Activated naive CD8-positive, alpha-beta T cell treated with anti-CD3 and anti-CD28 coated beads, Interleukin-2, amount 50 U/mL, for 16 hours (primary cell): ENCODE measurements around the gene SLC66A1.

Experiments used
- DNase-seq: peaks from one replicate; pipeline ENCODE4 v3.0.0-alpha.2; 2020; ENCODE audit warnings: low read depth, low spot score

The SLC66A1 gene

DNA sequence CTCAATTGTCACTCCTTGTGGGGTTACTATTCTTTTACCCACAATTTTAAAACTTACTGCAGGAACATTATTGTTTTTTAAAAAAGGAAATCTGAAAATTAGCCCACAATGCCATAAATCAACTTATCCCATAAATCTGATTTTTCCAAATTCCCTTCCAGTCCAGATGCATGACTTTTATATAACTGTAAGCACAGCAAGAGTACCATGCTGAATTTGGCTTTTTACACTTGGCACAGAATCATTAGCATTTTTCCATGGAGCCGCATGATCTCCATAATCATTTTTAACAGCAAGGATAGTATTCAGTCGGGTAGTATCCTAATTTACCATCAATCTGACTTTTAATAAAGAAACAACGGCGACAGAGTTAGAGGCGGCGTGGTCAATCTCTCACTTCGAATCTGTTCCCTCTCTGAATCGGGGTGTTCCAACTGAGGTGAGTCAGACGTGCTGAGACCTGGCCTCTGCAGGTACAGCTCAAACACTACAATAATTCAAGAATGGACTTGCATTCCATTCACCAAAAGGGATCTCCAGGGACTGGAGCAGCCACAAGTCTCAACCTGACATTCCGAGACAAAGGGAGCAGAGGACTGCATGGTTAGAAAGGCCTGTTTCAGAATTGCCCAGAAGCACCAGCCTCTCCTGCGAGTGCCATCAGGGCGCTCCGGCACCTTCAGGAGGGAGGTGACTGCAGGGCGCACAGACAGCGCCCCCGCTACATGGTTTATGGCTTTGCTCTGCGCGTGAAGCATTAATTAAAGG, 48.9 kb downstream of the SLC66A1 start:
- DNase-seq: no peak

DNA sequence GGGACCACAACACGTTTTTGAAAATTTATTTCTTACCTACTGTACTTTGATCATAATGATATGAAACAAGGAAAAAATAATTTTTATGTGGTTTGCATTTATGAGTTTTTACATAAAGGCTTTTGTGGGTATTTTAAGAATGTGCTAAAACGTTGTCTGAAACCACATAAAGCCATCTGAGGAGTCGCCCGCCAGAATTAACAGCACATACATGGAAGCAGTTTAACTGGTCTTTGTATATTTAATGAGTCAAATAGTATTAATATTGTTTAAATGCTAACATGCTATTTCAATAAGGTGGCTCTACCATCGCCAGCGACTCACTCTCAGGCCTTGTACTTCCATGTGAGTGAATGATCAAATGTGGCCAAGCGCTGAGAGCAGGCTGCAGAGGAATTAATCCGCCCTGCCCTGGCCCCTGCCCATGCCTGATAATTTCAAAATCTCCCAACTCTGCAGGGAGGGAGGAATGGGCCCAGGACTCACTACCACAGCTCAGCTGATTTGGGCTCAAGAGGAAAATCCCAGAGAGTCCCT, 49.6 kb downstream of the SLC66A1 start:
- DNase-seq: no peak

DNA sequence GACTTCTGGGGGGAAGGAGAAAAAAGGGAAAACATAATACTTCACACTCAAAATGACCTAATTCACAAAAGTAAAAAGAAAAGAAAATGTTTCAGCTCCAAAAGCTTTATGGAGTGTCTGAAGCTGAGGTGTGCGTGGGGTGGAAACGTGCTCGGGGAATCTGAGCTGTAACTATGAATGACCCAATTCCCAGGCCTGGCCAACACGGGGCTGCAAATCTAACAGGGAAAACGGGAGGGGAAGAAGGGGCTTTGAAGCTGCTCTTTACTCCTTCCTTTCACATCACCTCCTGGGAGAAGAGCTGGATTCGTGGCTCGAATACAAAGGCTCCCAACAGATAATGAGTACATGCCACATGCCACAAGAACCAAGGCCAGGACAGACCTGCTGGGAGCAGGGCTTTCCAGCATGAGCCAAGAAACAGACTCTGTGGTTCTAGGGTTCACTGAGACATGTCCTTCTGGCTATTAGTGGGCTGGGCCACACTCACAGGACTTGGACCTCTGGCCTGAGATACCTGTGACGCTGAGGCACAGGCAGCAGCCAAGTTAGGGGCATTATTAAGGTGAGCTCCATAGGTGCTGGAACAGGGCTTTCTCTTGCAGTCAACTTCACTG, 51.5 kb downstream of the SLC66A1 start:
- DNase-seq: no peak

DNA sequence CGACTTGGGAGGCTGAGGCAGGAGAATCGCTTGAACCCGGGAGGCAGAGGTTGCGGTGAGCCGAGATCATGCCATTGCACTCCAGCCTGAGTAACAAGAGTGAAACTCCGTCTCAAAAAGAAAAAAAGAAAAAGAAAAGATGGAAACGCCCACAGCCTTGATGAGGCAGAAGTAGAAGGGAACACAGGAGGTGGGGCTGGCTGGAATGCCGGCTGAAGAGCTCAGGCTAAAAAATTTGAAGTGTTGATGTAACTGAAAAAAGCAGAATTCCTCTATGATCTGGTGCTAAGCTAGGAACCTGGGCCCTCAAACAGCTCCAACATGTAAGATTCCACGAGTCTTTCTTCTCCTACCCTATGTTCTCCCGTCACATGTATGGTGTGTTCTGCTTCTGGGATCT, 53.6 kb downstream of the SLC66A1 start:
- no peak for DNase-seq

DNA sequence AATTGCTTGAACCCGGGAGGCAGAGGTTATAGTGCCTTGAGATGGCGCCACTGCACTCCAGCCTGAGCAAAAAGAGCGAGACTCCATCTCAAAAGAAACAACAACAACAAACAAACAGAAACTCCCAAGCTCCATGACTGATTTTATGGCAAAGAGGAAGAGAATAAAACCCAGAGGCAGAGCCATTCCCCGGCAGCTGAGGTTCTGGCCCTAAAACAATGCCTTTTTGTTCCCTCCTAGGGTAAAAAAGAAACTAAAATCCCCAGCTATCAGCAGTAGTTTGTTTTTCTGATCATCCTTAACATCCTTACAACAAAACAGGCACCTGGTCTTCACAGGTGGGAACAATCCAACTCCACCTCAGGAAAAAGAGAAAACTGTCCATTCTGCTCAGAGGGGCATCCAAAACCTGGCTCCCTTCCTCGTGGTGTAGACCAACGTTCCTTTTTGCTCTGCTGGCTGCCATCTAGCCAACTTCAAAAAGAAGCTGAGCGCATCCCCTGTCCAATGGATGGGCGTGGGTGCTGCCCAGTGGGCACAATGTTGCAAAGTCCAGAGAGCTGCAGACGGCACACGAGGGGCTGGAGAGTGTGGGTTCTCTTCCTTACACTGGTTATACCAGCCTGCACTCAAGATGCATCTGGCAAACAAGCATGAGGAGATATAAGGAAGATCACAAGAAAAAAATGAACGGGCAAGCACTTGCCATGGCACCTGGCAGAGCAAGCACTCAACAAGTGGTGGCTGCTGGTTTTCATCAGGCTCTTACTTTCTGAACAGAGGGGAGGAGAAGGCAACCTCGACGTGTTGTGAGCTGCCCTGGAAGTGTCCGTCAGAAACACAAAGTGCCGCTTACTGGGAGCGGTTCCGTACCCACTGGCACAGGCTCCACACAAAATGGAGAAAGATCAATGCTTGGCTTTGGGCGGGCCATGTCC, 54.7 kb downstream of the SLC66A1 start:
- DNase-seq: no peak

DNA sequence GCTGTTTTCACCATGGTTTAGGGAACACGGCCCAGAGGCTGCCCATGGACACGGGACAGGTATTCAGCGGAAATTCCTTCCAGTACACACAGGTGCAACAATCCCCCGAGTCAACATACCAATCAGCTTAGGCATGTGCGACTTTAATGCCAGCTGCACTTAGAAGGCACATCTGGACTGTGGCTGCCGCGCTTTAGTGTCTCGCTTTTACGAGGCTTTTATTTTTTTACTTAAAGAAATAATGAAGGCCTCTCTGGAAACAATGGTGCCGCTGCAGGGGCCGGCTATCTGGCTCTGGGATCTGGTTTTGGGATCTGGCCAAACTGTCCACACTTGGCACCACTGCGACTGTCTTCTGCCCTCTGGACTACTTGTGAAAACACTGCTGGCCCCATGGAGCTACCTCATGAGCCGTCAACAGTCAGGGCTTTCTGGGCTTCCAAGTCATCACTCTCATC, 55.5 kb downstream of the SLC66A1 start:
- DNase-seq: no peak

DNA sequence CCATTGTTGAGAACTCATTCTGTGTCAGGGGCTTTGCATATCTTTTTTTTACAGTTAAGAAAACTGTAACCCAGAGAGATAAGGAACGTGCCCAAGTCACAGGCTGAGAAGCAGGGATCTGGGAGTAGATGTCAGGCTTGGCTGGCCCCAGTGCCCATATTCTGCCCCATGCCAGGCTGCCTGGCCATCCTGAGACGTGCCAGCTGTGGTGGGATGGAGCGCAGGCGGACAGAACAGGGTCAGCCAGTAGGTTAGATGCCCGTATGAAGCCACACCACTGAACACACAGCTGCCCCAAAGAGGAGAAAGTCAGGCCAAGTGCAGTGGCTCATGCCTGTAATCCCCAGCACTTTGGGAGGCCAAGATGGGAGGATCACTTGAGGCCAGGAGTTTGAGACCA, 55.9 kb downstream of the SLC66A1 start:
- no peak for DNase-seq

DNA sequence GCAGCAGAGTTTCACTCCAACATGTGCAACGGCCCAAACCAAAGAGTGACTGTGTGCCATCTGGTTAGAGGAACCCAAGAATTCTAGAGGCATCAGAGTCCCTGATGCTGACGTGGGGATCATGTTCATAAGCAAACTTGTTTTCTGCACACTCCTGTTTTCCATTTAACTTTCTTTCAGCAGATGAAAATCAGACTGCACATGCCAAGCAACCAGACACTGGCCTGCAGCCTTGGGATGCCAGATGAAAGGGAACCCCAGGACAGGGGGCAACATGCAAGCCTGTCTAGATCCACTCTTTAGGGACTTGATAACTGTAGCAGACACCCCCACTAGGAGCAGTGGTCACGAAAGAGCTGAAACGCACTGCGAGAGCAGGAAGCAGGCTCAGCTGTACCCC, 56.8 kb downstream of the SLC66A1 start:
- DNase-seq: no peak

DNA sequence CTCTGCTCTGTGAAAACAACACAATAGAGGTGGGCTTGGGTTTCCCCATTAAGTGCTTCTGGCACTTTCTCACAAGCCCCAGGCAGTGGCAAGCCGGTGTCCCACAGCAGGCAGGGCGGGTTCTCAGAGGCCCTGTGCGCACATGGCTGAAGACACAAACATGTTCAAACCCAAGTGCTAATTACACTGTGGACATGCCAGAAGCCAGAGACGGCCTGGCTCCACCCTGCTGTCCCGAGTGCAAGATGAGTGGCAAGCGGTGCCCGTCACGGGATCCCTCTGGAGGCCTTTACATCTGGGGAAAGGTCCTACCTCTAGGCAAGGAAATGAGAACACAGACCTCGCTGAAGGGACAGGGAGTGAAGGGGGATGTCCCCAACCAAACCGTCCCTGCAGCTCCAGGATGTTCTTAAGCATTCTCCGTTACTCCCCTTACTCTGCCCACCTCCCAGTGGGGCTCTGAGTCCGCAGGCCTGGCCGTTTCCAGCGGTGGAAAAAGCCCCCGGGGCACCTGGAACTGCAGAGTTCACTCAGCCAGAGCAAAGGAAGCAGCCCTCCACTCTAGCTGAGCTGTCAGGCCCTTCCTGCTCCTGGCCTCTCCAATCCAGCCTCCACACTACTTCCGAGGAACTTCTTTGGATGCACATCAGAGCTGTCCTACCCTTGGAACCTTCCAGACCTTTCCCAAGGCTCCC, 57.4 kb downstream of the SLC66A1 start:
- no peak for DNase-seq

DNA sequence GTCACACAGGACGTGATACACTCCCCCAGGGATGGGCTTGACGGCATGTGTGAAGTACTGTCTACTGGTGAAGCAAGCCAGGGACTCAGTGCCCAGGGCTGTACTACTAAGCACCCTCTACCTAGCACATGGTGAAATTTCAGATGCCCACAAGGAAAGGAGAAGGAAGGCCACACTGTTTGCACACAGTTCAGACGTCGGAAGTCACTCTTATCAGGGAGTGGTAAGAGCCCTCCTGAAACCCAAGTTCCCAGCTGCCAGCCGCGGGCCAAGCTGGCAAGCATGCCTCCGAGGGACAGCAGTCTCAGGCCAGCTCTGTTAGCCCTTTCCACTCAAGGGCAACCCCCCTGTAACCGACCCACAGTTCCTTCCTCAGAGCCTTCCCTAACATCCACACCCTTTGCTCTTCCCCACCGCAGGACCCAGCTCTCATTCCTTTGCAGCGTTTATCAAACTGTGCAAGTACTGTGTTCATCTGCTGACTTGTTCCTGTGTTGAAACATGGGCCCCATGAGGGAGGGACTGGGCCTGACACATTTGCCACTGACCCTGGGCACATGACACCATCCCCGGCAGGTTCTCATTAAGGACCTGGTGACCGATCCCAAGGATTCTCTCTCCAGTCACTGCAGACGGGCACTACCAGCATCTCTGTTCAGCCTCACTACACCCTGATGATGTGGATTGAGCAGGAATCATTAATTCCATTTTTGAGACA, 58.5 kb downstream of the SLC66A1 start:
- no peak for DNase-seq

DNA sequence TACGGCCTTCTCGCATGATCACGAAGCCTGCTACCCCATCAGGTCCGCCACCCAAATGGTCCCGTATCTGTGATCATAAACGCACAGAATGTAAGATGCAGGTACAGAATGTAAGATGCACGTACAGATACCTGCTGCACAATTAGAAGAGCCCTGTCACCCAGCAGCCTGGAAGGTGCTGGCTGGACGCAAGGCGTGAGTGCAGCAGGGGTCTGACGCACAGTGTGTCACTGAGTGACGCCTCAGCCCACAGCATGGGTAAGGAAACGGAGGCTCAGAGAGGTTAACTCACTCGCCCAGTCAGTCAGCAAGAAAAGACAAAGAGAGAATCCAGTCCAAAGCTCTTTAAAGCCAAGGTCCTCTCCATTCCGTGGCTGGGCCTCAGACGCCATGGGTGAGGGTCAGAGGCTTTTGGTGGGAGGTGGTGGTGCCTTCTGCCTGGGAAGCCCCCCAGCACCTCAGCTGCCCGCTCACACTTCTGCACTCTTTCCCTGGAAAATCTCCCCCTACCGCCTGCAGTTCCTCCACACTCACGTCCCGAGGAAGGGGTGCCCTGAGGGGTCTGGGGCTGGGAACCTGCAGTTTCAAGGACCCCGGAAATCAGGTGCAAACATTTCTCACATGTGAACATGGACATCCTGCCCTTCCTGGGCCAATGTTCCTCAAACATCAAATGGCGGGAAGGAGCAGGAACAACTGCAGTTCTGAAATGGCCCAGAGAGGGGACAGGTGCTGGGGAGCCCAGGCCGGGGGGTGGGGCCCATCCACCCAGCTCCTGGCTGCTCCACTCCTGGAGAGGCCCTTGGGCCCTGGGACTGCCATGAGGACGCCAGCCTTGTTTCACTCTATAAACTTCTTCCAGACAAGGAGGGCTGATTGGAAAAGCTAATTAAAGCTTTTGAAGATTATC, 59.4 kb downstream of the SLC66A1 start:
- DNase-seq: no peak

DNA sequence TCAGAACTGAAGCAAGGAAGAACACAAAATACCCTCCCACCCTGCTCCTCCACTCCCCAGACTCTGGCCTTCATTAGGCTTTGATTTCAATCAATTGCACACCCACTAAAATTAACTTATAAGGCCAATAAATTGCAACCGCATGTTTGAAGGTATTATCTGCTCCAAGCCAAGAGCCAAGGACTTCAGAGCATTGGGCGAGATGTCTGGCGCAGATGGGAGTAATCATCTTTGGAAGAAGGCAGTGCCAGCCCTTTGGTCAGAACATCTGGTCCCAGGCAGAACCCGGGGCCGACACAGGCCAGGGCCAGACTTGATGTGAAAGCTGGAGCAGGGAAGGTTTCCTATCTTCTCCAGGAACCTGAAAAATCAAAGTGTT, 60.0 kb downstream of the SLC66A1 start:
- no peak for DNase-seq

DNA sequence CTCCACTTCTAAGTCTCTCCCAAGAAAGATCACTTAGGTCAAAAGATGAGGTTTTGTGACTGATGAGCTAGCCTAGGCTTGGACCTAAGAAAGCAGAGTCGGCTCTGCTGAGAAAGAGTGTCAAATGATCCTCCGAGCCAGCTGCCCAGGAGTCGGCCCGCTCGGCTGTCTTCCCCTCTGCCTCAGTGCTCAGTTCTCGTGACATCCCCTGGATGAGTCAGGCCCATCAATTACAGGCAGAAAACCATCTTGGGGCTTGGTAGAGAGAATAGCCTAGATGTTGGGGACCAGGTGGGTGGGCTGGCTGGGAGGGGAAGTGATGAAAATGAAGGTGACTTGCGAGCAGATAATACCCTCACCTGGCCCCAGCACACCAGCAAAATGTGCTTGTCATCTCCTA, 60.5 kb downstream of the SLC66A1 start:
- no peak for DNase-seq

DNA sequence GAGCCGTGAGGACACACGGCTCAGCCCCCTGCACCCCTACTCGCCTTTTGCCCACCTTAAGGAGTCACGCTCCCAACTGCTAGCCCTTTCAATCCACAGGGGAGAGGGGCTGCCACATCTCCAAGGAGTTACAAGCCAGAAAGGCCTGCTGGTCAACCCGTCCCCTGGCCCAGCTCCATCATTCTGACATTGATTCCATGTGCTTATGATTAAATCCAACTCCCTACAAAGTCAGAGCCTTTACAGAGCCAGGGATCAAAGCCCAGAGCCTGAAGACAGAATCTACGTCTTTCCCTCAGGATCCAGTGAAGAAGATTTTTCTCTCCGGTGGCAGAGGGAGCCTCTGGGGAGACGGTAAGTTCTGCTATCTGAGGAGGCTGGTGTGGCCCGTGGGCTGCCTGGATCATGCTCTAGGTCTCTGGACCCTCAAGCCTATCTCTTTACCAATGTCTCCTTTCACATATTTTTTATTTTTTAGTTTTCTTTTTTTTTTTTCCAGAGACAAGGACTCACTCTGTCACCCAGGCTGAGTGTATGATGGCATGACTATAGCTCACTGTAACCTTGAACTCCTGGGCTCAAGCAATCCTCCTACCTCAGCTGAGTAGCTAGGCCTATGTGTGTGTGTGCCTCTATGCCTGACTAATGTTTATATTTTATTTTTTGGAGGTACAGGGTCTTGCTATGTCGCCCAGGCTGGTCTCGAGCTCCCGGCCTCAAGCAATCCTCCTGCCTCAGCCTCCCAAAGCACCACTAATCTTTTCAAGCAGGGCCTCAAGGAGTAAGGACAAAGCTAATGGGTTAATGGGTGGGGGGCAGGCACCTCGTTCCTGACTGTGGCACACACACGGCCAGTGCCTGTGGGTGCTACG, 61.3 kb downstream of the SLC66A1 start:
- DNase-seq: no peak

DNA sequence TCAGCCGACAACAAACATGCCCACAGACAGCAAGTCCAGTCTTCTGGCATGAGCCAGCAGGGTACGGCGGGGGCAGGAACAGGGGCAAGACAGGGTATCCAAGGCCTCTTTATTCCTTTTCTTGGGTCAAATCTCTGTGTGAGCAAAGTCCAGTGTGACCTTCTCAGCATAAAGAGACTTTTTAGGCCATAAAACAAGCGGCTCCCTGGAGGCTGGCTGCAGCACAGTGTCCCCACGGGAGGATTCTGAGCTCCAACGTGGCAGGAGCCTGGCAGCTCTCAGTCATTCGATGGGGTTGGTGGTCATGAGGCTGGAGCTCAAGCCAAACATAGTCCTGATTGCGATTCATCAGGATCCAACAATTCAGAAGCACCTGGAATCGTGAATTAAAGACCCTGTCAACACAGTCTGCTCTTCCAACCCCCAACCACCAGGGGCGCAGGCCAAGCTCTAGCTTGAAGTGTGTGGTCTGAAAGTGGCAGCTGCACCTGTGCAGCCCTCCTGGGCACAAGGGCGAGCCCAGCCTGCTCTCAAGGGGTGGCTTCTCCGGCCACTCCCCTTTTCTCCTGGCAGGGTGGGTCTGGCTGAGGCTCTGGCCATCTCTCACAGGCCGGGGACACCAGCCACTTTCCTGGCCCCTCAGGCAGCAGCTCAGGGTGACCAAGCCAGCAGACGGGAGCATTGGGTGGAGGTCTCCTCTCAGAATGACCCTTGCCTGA, 62.1 kb downstream of the SLC66A1 start:
- no peak for DNase-seq

DNA sequence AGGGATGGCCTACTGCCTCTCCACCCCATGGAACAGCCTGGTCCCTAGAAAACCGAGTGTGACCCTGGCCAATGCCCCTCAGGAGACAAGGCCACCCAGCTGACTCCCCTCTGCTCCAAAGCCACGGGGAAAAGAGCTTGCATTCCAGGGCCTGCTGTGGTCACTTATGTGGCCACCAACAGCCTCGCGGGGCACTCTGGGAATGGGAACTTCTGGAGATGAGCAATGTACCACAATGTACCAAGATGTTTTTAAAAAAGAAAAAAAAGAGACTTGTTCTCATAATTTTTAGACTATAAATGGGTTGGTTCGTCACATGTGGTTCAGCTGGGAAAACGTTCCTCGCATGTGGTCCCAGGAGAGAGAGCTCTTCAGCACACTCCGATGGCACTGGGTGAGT, 62.8 kb downstream of the SLC66A1 start:
- no peak for DNase-seq

DNA sequence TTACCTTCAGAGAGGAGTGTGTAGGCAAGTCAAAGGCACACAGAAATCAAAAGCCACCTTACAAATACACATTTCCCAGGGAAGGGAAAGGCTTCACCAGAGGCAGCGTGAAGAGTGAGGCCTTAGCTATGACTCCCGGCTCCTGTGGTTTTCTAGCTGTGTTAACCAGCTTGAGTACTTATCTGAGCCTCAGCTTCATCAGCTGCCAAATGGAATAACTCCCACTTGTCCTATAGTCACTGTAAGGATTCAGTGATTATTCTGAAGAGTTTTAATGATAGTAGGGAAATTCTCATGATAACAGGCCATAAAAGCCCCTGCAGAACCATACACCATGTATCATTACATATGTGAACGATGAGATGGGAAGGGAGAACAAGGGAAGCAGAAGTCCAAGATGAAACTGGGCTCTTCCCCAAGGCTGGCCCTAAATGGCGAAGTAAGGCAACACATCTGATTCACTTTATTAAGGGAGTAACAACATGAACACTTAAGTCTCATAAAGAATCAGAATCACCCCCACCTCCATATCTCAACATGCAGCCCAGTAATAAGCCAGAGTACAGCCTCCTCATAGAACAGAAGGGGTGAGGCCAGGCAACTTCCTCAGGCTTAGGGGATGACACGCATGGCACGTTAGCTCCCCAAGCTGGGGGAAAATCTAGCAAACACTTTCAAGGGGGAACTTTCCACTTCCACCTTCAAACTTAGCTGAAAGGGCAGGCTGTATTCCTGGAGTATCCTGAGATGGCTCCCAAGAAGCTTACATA, 63.7 kb downstream of the SLC66A1 start:
- DNase-seq: no peak
